K562 (cell line): Measurements from ENCODE around the gene BORA. TPM values are rescaled to one million over a fixed set of nuclear protein-coding genes. Genes with fewer than 3 reads are reported as not detected.
A peak's percentile ranks its signal among the peaks of the same experiment; 100 is the strongest.

Experiments used
- ARID3B ChIP-seq: fragments of 250-450 bp; sonication (Bioruptor Pico); IDR thresholded peaks from 2 replicates; pipeline ENCODE4 v1.4.0; 2020; ENCODE audit warnings: borderline replicate concordance
- CREB3 ChIP-seq: fragments of 450-650 bp; conservative IDR thresholded peaks from 2 replicates; pipeline ENCODE4 v1.6.1; 2016; ENCODE audit warnings: missing genetic modification characterization, low read depth, mild to moderate bottlenecking, missing compliant biosample characterization, moderate library complexity
- CXXC5 ChIP-seq: fragments of 250-450 bp; sonication (Bioruptor Pico); IDR thresholded peaks from 2 replicates; pipeline ENCODE4 v1.8.0; 2022; ENCODE audit warnings: inconsistent platforms, mild to moderate bottlenecking, moderate library complexity
- HMGN3 ChIP-seq: IDR thresholded peaks from 2 replicates; pipeline ENCODE4 v1.6.1; 2011; ENCODE audit warnings: borderline replicate concordance, low read depth, mild to moderate bottlenecking, mixed read lengths, low read length; ENCODE audit not compliant: insufficient read length; ENCODE audit errors: extremely low read depth
- JUNB ChIP-seq: fragments of 450-650 bp; formaldehyde crosslinking; conservative IDR thresholded peaks from 2 replicates; pipeline ENCODE4 v1.4.0; 2020; ENCODE audit warnings: mild to moderate bottlenecking
- MYNN ChIP-seq, 2 experiments: sonication (generic); formaldehyde crosslinking in 1 of 2; IDR thresholded peaks; 2 replicates each; pipeline versions ENCODE4 v1.5.0 to v1.6.1; 2016 to 2020; ENCODE audit warnings: antibody characterized with exemption in 1 of 2, missing genetic modification reagents in 1 of 2
- POLR3G ChIP-seq: IDR thresholded peaks from 2 replicates; pipeline ENCODE4 v1.6.1; 2011; ENCODE audit not compliant: insufficient read length, insufficient replicate concordance; ENCODE audit errors: extremely low read depth
- SFPQ ChIP-seq: fragments of 200-400 bp; formaldehyde crosslinking; IDR thresholded peaks from 2 replicates; pipeline ENCODE4 v1.6.1; 2017; ENCODE audit warnings: mild to moderate bottlenecking, low read depth, low read length, moderate library complexity
- THRA ChIP-seq: fragments of 450-650 bp; IDR thresholded peaks from 2 replicates; pipeline ENCODE4 v1.6.1; 2017; ENCODE audit warnings: mild to moderate bottlenecking, moderate library complexity
- ZHX1 ChIP-seq: fragments of 150-350 bp; conservative IDR thresholded peaks from 2 replicates; pipeline ENCODE4 v1.6.1; 2014; ENCODE audit warnings: low read length
- ZNF134 ChIP-seq: fragments of 250-450 bp; sonication (Bioruptor Pico); conservative IDR thresholded peaks from 2 replicates; pipeline ENCODE4 v1.4.0; 2020
- ZNF175 ChIP-seq: fragments of 200-800 bp; sonication (Bioruptor generic); IDR thresholded peaks from 2 replicates; pipeline ENCODE4 v1.6.1; 2016; ENCODE audit warnings: low read depth, mild to moderate bottlenecking, missing genetic modification characterization, missing compliant biosample characterization
- ZNF347 ChIP-seq: fragments of 450-650 bp; formaldehyde crosslinking; IDR thresholded peaks from 2 replicates; pipeline ENCODE4 v1.4.0; 2020; ENCODE audit warnings: low read depth, mild to moderate bottlenecking, moderate library complexity
- ZNF449 ChIP-seq: fragments of 250-450 bp; sonication (Bioruptor Pico); IDR thresholded peaks from 2 replicates; pipeline ENCODE4 v1.8.0; 2022; ENCODE audit warnings: moderate library complexity, mild to moderate bottlenecking, inconsistent platforms
- ZNF785 ChIP-seq: fragments of 250-450 bp; sonication (Bioruptor Pico); IDR thresholded peaks from 2 replicates; pipeline ENCODE4 v1.4.0; 2020; ENCODE audit warnings: mild to moderate bottlenecking
- polyA plus RNA-seq, 8 experiments: library from polyadenylated mRNA; depleted of rRNA in 4 of 8; stranded (reverse) in 5 of 8; unstranded in 3 of 8; fragments of >200 nt; fragmentation: Nextera tagmentation in 2 of 8; fragmentation: Illumina TruSeq in 1 of 8; extraction: Ambion mirVana in 2 of 8; extraction: Trizol in 1 of 8; gene quantifications; 2 replicates each; pipeline versions ENCODE4 v1.2.1 to v1.2.3, GENCODE V29; 2011 to 2014; ENCODE audit warnings: inconsistent platforms in 1 of 8, missing spikeins in 1 of 8
- total RNA-seq, 7 experiments: library from RNA; depleted of rRNA in 6 of 7; stranded (reverse); fragments of >200 nt in 6 of 7; fragmentation: Illumina TruSeq in 2 of 7; extraction: Trizol in 2 of 7; gene quantifications; 2 replicates each; pipeline versions ENCODE4 v1.2.1 to v1.2.3, GENCODE V29; 2011 to 2021; ENCODE audit warnings: low replicate concordance in 1 of 7

The BORA gene
- total and polyA plus RNA-seq, 9 of the 15 experiments (the other 6 are each of a cell fraction or from before 2014, with no cell fraction given): 12.4 to 21.5 (median 18.2) TPM

GRCh38 chr13:72727417-72728289, at the start of gene BORA, which contains the start of gene MZT1 (continued):
- no peak for TF ChIP-seq SFPQ
- no peak for TF ChIP-seq ZNF134 (CRISPR knock-in tag)
- TF ChIP-seq THRA: no peak
- no peak for TF ChIP-seq ZNF785 (CRISPR knock-in tag)
- no peak for TF ChIP-seq ARID3B (CRISPR knock-in tag)
- peak; percentile 30 for TF ChIP-seq HMGN3
- TF ChIP-seq CREB3 (tag): no peak
- no peak for TF ChIP-seq JUNB
- no peak for TF ChIP-seq MYNN (IDR thresholded peaks at IDR 0.05)
- TF ChIP-seq MYNN (CRISPR knock-in tag; IDR thresholded peaks at IDR 0.05): no peak
- no peak for TF ChIP-seq ZNF449 (CRISPR knock-in tag)
- TF ChIP-seq ZNF347 (CRISPR knock-in tag): no peak
- no peak for TF ChIP-seq ZNF175 (CRISPR knock-in tag)
- peak; percentile 99 for TF ChIP-seq CXXC5 (CRISPR knock-in tag)
- no peak for TF ChIP-seq POLR3G
- no peak for TF ChIP-seq ZHX1
